Aorta (tissue), 5 donors: ENCODE measurements around the gene EREG. TPM values are rescaled to one million over a fixed set of nuclear protein-coding genes. Genes with fewer than 3 reads are reported as not detected.

ENCODE experiments used
- ATAC-seq: fragments of 200-7000 bp; cut with Tn5 transposase; one replicate; pipeline ENCODE4 v1.9.1; 2022; ENCODE audit warnings: moderate library complexity; ENCODE audit not compliant: low FRiP score
- DNase-seq, 2 donors: peaks; one replicate each; pipeline ENCODE4 v3.0.0-alpha.2; 2020
- H3K27ac ChIP-seq, 2 donors: one replicate each; pipeline ENCODE4 v1.5.1; 2013; ENCODE audit warnings: low read length in 2 of 2, mild to moderate bottlenecking in 2 of 2, moderate library complexity in 2 of 2, control low read depth in 1 of 2, inconsistent platforms in 1 of 2, low read depth in 1 of 2
- H3K27me3 ChIP-seq, 2 donors: one replicate each; pipeline ENCODE4 v1.6.1; 2013; ENCODE audit warnings: control low read depth in 1 of 2, low read length in 1 of 2, mild to moderate bottlenecking in 1 of 2, moderate library complexity in 1 of 2; ENCODE audit not compliant: insufficient read depth in 2 of 2, control insufficient read depth in 1 of 2
- H3K36me3 ChIP-seq, 2 donors: one replicate each; pipeline ENCODE4 v1.6.1; 2013; ENCODE audit warnings: control low read depth in 1 of 2, low read length in 1 of 2, mild to moderate bottlenecking in 1 of 2; ENCODE audit not compliant: insufficient read depth in 2 of 2, control insufficient read depth in 1 of 2
- H3K4me1 ChIP-seq, 2 donors: one replicate each; pipeline ENCODE4 v1.6.1; 2013; ENCODE audit warnings: low read length in 2 of 2, control low read depth in 1 of 2, mild to moderate bottlenecking in 1 of 2, moderate library complexity in 1 of 2; ENCODE audit not compliant: insufficient read depth in 2 of 2, control insufficient read depth in 1 of 2
- H3K4me3 ChIP-seq, 2 donors: one replicate each; pipeline ENCODE4 v1.5.1; 2013; ENCODE audit warnings: low read length in 2 of 2, control low read depth in 1 of 2, mild to moderate bottlenecking in 1 of 2
- H3K9me3 ChIP-seq: one replicate; pipeline ENCODE4 v1.6.1; 2013; ENCODE audit warnings: mild to moderate bottlenecking, low read length; ENCODE audit not compliant: control insufficient read depth
- WGBS, 2 donors: extraction: QIAGEN DNeasy Blood & Tissue Kit; methylation state at CpG; one replicate each; pipeline ENCODE4 v1.1.7; 2013; 5-methylcytosine and 5-hydroxymethylcytosine counted together
- intact Hi-C, 2 donors: fragments of 100-400 bp; cut with DNase I; formaldehyde crosslinking; loops; one replicate each; pipeline versions ENCODE4 v1.14.2 to v1.15.0; 2022
- long read RNA-seq, 2 donors: library from polyadenylated mRNA; unstranded; transcript quantifications; one replicate each; pipeline ENCODE4 v2.0.0, GENCODE V29; 2020 to 2021
- polyA plus RNA-seq, 2 donors: library from polyadenylated mRNA; stranded (reverse); fragments of 200-250 nt; gene quantifications; one replicate each; pipeline ENCODE4 v1.2.3, GENCODE V29; 2013
- total RNA-seq, 2 donors: library from RNA; stranded (reverse); fragmentation: NEBNext Ultra II Directional; extraction: Animal tissue kit (Norgen Biotek cat#: 25700); gene quantifications; one replicate each; pipeline ENCODE4 v1.2.1, GENCODE V29; 2021
- donor health status: healthy with polysubstance abuse.
- donor health status: Bipolar disorder and iron deficiency.
- donor health status: DM: no; HTN: no; CAD: no.
- donor health status: DM: no; HTN: no; CAD: no.
- donor health status: DM: yes; HTN: yes; CAD: no.

EREG gene
- 1 to 10 TPM in 1 of 2 donors, under 1 TPM in 1; 0.66 to 6.3 TPM for total RNA-seq
- polyA plus RNA-seq: under 1 TPM in 1 of 2 donors, not detected in 1; 0.38 TPM
- long read RNA-seq, donor 1, full-length matches to known transcripts: 2 of 2 reads
- long read RNA-seq, donor 1, partial matches to known transcripts: 0 of 2 reads
- long read RNA-seq, donor 1, other reads (novel, unspliced or antisense): 0 of 2 reads
- long read RNA-seq, donor 2, full-length matches to known transcripts: 1 of 1 reads
- long read RNA-seq, donor 2, partial matches to known transcripts: 0 of 1 reads
- long read RNA-seq, donor 2, other reads (novel, unspliced or antisense): 0 of 1 reads

DNA sequence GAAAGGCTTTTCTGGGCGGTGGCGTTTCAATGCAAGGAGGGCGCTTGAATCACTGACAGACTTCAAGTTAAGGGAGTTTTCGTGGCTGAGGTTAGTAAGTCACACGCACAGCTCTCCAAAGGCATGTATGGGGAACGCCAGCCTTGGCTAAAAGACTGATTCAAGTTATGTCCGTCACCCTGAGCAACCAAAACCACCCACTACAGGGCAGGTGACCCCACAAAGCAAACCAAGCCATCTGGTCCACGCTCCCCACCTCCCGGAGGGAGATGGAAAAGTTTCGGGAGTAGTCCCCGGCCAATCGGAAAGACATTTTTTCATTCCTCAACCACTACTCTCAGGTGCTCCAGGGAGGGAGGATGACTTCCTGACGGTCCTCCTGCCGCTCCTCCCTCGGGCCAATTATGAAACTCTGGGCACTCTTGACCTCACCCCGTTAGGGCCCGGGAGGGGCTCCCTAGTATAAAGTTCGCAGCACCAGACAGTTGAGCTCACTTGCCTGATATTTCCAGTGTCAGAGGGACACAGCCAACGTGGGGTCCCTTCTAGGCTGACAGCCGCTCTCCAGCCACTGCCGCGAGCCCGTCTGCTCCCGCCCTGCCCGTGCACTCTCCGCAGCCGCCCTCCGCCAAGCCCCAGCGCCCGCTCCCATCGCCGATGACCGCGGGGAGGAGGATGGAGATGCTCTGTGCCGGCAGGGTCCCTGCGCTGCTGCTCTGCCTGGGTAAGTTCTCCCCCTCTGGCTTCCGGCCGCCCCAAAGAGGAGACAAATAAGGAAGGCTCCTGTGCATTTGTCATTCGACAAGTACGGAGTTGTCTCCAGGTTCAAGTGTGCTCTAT is at the start of gene EREG:
EREG (plus strand) TSS at position 494 of the 840 bp plus-strand sequence; CDS start at position 658, 164 bp downstream.
- Histone ChIP-seq H3K27me3 (peaks cover 0 to 3% of the 10 kb centered on the region in 2 donors), H3K4me3 (peak within 1 kb of the TSS; percentile 2 to 42), H3K27ac (no peak within 1 kb of the TSS), H3K4me1 (no peaks in the 10 kb centered on the region), H3K36me3 (no peaks in the 10 kb centered on the region), H3K9me3 (no peaks in the 10 kb centered on the region)
- DNase-seq (peak; percentile 55 to 80), ATAC-seq (peak; percentile 74)
- WGBS, 2 donors: 6 to 7% methylated on average over 40 of the region's 40 CpGs
- intact Hi-C loops: no loop called here

DNA sequence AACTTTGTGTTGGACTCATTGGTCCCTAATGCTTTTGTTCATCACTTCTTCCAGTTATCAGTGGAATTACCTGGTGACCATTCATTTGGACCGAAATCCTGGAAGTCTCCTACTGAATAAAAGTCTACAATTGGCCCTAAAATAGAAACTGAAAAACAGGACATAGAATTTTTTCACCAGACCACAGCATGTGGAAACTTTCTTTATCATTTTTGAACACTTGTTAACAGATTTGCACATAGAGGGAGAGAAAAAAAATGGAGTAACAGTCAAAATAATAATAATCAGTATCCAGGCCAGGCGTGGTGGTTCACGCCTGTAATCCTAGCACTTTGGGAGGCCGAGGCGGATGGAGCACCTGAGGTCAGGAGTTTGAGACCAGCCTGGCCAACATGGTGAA is 49.6 kb upstream of the EREG start:
- Histone ChIP-seq H3K4me3 (no peak overlapping the region), H3K36me3 (no peaks in the 10 kb centered on the region), H3K9me3 (no peaks in the 10 kb centered on the region), H3K27me3 (no peaks in the 10 kb centered on the region), H3K4me1 (no peaks in the 10 kb centered on the region), H3K27ac (no peak overlapping the region)
- DNase-seq: no peak
- intact Hi-C loops: no loop called here
- no peak for ATAC-seq
- 87 to 92% methylated on average over 5 of the region's 5 CpGs for WGBS, 2 donors

- Histone ChIP-seq H3K9me3 (no peaks in the 10 kb centered on the region), H3K4me3 (no peak overlapping the region), H3K27ac (no peak overlapping the region), H3K36me3 (no peaks in the 10 kb centered on the region), H3K4me1 (no peaks in the 10 kb centered on the region), H3K27me3 (no peaks in the 10 kb centered on the region)
- WGBS, 2 donors: 60 to 61% methylated on average over 2 of the region's 2 CpGs
- ATAC-seq (no peak), DNase-seq (no peak)
- intact Hi-C loops: no loop called here
Measured at GRCh38 chr4:74316397-74316796, 48.5 kb upstream of the EREG start.

- Histone ChIP-seq H3K9me3 (no peaks in the 10 kb centered on the region), H3K27me3 (no peaks in the 10 kb centered on the region), H3K36me3 (no peaks in the 10 kb centered on the region), H3K4me3 (no peak overlapping the region), H3K4me1 (no peaks in the 10 kb centered on the region), H3K27ac (no peak overlapping the region)
- intact Hi-C loops: no loop called here
- DNase-seq (no peak), ATAC-seq (no peak)
- WGBS, 2 donors: 38 to 41% methylated on average over 3 of the region's 3 CpGs
Measured at GRCh38 chr4:74317616-74318246, 47.2 kb upstream of the EREG start.

GRCh38 chr4:74318276-74318675 is 46.7 kb upstream of the EREG start:
- H3K9me3 ChIP-seq: no peaks in the 10 kb centered on the region
- H3K27ac ChIP-seq: no peak overlapping the region
- DNase-seq (no peak), ATAC-seq (no peak)
- intact Hi-C loops: no loop called here
- H3K4me3 ChIP-seq: no peak overlapping the region
- no peaks in the 10 kb centered on the region for H3K27me3 ChIP-seq
- H3K4me1 ChIP-seq: no peaks in the 10 kb centered on the region
- H3K36me3 ChIP-seq: no peaks in the 10 kb centered on the region
- WGBS, 2 donors: 40 to 56% methylated on average over 2 of the region's 2 CpGs

GRCh38 chr4:74319470-74319869 is 45.5 kb upstream of the EREG start:
- Histone ChIP-seq H3K27ac (no peak overlapping the region), H3K36me3 (no peaks in the 10 kb centered on the region), H3K27me3 (no peaks in the 10 kb centered on the region), H3K4me3 (no peak overlapping the region), H3K9me3 (no peaks in the 10 kb centered on the region), H3K4me1 (no peaks in the 10 kb centered on the region)
- ATAC-seq (no peak), DNase-seq (no peak)
- intact Hi-C loops: no loop called here
- 89 to 90% methylated on average over 6 of the region's 6 CpGs for WGBS, 2 donors

- intact Hi-C loops: no loop called here
- Histone ChIP-seq H3K27ac (no peak overlapping the region), H3K36me3 (no peaks in the 10 kb centered on the region), H3K9me3 (no peaks in the 10 kb centered on the region), H3K4me1 (no peaks in the 10 kb centered on the region), H3K27me3 (no peaks in the 10 kb centered on the region), H3K4me3 (no peak overlapping the region)
- DNase-seq: no peak
- ATAC-seq: no peak
- 45 to 50% methylated on average over 4 of the region's 4 CpGs for WGBS, 2 donors
Measured at GRCh38 chr4:74320559-74321118, 44.3 kb upstream of the EREG start.

DNA sequence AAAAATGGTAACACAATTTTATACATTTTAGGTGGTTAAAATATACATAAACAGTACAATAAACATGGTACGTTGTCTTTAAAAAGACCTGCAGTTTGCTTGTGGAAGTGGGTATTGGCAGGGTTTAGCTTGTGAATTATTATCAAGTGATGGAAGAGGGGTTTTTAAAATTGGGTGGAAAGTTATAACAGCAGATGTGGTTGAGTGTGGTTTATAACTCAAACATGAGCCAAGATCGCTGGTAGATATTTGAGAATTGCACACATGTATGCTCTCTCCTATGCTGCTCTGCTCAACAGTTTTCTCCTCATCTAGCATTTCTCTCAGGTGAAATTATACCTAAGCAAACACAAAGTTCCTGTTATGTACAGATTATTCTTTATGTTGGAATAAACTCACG is 42.6 kb upstream of the EREG start:
- H3K9me3 ChIP-seq: no peaks in the 10 kb centered on the region
- H3K4me1 ChIP-seq: no peaks in the 10 kb centered on the region
- 82 to 84% methylated on average over 3 of the region's 3 CpGs for WGBS, 2 donors
- no peak for ATAC-seq
- no peaks in the 10 kb centered on the region for H3K36me3 ChIP-seq
- intact Hi-C loops: no loop called here
- no peak for DNase-seq
- no peaks in the 10 kb centered on the region for H3K27me3 ChIP-seq
- H3K4me3 ChIP-seq: no peak overlapping the region
- no peak overlapping the region for H3K27ac ChIP-seq
